DMS53 (cell line): ENCODE measurements around the gene TAS1R3.

Source experiments
- DNase-seq: peaks from one replicate; lab custom pipeline; 2025; lab: John Stamatoyannopoulos, UW

TAS1R3 gene

DNA sequence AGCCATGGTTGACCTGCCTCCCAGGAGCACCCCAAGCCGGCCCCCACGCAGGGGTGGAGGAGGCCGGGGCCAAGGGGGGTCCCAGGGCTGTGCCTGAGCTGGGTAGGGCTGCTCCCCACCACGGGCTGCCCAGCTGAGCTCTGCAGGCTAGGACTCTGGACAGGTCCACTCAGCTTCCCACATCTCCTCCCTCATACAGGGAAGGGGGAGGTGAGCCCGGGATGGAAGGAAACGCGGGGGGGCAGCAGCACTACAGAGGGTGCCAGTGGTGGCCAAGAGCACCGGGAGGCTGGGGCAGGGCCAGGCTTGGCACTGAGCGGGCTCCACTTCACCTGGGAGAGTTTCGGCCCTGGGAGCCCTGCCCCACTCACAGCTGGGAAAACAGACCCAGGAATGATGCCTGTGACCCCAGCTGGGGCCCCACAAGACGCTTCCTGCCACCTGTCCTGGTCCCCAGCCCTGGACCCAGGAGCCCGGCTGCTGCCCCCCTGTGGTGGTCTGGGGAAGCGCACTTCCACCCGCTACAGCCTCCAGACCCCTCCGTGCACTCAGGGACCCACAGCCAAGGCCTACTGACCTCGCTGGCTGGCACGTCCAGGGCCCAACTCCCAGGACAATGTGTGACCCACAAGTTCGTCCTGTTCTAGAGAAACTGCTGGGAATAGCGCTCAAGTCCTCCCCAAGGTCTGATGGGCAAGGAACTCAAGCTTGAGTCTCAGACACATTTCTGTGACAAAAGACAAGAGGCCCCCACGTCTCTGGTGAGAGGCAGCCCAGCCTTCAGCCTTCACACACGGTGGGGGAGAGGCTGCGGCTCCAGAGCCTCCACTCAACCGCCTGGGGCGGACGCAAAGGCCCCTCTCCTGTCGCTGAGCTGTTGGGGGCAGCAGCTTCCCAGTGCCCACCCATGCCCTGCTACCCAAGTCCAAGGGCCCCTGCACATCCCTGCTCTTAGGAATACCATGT lies 40.9 kb downstream of the TAS1R3 start:
- DNase-seq: peak; percentile 92

DNA sequence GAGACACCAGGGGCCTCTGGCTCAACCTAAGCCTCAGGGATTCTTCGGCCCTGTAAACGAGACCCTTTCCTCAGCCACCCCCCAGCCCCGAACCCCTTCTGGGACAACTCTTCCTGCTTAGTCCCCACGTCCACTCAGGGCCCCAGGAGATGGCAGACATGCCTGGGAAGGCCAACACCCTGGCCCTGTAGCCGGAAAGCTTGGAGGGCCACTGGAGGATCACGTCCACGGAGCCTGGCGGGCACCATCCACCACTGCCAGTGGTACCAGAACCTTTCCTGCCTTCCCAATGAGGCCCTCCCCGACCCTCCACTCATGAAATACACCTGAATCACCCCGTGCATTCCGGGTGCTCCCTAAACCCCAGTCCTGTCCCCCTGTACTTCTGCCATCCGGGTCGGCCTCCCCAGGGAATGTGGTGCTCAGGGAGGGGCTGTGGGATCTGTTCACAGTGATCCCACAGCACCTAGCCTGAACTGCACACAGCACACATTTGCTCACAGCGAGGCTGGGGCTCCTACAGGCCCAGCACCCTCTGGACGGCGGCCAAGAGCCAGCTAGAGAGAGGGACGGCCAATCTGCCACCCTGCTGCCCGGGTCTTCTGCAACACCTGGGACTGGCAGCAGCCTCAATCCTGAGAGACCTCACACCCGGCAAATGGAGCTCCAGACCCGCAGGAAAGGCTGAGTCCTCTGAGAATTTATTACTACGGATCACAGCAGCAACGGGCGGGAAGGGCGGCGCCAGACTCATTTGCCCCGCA lies 42.2 kb downstream of the TAS1R3 start:
- no peak for DNase-seq

DNA sequence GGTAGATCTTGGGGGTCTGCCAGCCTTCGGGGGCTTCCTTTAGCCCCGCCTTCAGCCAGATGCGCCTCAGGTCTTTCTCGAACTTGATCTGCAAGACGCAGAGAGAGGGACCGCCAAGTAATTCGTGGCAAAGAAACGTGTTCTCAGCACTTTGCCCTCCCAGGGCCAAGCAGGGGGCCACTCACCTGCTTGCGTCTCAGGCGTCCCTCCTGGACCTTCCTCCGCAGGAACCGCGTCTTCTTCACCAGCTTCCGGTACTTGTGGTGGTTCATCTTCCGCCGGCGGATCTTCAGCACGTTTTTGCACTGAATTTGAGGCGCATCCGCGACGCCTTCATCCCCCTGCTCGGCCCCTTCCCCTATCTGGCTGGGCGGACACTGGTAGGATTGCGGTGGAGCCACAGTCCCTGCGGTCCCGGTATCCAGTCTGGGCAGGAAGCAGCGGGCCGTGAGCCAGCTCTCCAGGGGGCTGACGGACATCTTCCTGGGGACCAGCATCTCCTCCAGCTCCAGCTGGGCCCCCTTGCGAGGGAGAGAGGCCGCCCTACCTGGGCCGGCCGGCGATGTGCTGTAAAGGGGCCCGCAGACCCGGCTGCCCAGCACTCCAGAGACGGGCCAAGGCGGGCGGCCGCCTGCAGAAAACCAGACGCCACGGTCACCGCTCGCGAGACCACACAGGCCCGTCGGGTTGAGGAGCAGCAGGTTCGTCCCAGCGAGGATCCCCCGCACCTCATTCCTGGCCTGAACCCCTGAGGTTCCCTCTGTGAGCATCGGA lies 42.9 kb downstream of the TAS1R3 start:
- peak; percentile 57 for DNase-seq

DNA sequence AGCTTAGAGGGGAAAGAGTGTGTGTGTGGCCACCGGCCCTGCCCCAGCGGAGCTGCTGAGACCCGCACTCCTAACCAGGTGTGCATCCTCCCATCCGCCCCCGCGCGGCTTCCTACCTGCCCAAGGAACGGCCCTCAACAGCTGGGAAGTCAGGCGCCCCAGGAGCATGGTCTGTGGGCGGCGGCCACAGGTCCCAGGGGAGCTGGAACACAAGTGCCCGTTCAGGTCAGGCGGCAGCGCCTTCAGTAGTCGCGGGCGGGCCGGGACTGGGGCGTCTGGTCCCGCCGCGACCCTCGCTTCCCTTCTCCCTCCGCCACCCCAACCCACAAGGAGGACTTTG lies 43.5 kb downstream of the TAS1R3 start:
- DNase-seq: peak; percentile 63

DNA sequence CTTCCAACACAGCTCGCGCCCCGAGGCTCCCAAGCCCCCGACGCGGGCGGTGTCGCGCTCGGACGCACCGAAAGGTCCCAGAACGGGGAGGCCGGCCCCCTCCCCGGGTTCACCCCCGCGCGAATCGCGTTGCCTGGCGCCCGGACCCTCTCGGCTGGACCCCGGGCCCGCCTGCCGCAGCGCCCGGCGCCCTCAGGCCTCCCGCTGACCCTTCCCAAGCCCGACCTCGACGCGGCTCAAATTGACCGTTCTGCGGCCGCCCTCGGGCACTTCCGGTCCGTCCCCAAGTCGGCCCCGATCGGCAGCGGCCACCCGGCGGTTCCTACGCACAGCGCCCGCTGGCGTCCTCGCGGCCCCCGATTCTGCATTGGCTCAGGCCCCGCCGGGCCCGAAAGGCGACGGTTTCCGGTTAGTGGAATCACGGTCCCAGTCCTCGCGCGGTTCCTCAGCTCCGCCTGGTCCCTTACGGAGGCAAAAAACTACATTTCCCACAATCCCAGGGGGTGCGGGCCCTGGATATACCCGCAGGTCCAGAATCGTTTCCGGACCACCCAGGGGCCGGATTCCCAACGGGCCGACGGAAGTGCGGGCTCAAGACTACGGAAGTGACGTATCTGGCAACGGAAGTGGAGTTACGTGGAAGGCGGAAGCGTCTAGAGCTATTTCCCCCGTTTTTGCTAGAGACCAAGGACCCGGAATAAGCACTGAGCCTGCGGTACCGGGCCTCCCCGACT lies 44.0 kb downstream of the TAS1R3 start, which contains the start of gene AURKAIP1:
Gene AURKAIP1, minus strand, starts transcription at position 279 of the 734 bp plus-strand sequence. CDS start 451 bp downstream, outside the sequence.
- peak; percentile 100 for DNase-seq

DNA sequence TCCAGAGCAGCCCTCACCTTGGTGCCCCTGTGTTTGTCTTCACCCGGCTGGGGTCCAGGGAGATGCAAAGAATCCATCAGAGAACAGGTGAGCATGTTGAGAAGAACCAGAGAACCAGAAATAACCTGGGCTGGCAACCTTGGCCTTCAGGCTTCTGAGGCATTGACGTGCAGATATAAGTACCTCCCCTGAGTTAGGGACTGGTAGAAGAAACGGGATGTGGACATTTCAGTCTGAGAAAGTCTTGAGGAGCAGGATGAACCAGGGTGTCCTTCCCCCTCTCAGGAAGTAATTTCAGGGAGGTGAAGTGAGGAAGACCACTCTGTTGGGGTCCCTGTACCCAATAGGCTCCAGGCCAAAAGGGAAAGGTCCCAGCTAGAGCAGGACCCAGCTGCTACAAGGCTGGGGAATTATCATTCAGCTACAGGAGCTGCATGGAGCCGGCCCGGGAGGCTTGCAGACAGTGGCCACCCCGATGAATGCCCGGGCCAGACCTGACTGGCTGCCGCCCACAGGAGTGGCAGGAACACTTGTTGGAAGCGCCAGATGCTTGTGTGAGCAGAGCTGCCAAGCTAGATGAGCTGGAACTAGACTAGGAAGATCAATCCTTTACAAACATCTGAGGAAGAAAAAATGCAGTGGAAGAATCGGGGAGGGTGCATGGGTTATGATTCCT lies 45.6 kb downstream of the TAS1R3 start:
- DNase-seq: no peak

DNA sequence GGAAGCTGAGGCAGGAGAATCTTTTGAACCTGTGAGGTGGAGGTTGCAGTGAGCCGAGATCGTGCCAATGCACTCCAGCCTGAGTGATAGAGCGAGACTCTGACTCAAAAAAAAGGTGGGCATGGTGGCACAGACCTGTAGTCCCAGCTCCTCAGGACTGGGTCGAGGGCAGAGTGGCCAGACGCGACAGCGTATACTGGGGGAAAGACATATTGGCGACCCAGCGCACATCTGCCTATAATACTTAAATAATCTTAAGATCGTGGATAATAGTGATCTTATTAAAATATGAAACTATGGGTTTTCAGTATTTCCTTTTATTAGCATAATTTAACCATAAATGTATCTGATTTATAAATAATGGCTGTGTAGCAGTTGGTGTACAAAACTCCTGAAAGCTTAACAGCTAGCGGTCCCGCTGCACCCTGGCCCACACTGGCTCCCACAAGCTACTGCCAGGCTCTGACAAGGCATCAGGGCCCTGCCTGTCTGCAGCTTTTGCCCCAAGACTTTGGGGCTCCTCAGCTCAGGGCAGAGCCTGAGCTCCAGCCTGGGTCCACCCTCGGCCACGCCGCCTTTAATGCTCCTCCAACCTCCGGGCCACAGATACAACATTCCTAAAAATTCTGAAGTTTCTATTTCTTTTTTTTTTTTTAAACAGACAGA lies 46.6 kb downstream of the TAS1R3 start:
- no peak for DNase-seq

DNA sequence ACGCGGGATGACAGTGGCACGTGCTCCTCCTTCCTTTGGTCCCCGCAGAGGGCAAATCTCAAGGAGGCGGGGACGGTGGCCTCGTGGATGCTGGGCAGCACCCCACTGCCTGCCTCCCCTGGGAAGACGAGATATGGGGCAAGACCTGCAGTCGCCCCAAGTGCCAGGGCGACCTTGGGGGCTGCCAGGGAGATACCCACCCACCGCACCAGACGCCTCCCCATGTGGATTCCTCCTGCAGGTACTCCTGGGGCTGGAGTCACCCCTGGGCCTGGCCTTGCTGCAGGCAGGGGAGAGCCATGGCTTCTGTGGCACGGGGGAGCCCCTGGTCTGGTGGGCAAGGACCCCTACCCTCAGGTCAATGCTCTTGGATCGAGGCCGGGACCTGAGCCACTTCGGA lies 49.8 kb downstream of the TAS1R3 start:
- no peak for DNase-seq

DNA sequence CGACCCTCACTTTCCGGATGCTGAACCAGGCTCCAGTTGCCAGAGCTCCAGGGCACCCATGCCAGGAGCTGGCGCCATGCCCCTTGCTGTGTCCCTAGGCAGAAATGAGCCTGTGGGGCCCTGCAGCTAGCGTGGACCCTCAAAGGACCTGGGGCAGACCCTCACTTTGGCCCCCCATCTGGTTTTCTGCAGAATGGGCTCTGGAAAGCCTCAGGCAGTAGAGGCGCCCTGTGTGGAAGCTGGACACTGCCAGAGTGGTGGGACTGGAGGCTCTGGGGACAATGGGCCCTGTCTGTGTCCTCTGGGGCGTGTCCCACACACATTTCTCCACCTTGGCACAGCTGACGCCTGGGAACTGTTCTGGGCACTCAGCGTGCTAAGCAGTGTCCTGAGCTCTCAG lies 50.2 kb downstream of the TAS1R3 start:
- DNase-seq: no peak
